HG03108 (cell line): ENCODE data around the gene B4GAT1.
"Not testable (repeated sequence)": the region's sequence is repeated elsewhere in the genome, so short reads cannot be mapped to it uniquely, and the experiment has no call there.

ENCODE experiments used
- ATAC-seq: cut with Tn5 transposase; IDR thresholded peaks from one replicate; pipeline ENCODE4 v1.9.1; 2021; ENCODE audit warnings: moderate library complexity; ENCODE audit not compliant: unreplicated experiment

B4GAT1 gene

DNA sequence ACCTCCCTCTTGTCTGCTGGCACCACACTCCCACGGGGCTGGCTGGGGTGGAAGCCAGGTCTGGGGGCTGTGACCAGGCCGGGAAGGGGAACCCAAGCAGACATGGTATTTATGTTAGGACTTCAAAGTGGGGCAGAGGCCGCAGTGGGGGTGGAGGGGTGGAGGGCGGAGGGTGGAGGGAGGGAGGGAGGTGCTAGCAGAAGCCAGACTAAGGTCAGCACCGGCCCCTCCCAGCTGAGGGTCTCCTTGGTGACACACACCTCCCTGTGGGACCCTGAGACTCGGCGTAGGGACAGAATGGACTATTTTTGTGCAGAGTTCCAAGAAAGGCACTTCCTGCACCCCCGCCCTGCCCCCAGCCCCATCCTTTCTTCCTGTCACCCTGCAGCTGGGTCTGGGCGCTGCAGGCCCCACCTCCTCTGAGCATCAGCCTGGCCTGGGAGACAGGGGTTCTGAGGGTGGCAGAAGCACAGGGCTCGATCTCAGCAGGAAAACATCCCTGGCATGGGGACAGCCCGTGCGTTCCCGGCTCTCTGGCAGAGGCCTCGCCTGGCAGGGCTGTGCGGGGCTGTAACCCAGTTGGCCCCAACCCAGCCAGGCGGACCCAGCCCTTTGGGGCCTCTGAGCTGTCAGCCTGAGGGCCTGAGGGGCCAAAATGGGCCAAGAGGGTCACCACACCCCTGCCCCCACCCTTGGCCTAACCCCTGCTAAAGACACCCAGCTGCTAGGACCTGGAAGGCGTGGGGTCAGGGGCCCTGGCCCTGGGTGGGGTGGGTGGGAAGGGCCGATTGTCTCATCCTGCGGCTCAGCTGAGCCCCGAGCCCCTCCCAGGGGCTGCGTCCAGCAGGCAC is 20.9 kb downstream of the B4GAT1 start:
- no peak for ATAC-seq

GRCh38 chr11:66325263-66325671 is 22.2 kb downstream of the B4GAT1 start:
- no peak for ATAC-seq

GRCh38 chr11:66324664-66325063 is 22.8 kb downstream of the B4GAT1 start:
- ATAC-seq: no peak

- no peak for ATAC-seq
Observed at GRCh38 chr11:66323684-66324083, 23.7 kb downstream of the B4GAT1 start.

GRCh38 chr11:66322732-66323427 is 24.5 kb downstream of the B4GAT1 start:
- no peak for ATAC-seq

DNA sequence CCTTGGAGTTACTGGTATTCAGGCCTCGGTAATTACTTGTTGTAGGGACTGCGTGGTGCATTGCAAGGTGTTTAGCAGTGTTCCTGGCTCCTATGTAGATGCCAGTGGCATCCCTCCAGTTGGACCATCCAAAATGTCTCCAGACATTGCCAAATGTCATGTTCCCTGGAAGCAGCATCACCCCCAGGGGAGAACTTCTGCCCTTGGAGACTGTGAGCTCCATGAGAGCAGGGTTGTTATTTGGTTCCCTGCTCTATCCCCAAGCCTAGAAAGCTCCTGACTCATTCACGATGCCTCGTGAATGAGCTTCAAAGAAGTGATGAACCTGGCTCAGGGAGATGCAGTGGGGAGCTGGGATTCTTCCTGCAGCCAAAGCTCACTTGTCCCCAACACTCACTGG is 25.8 kb downstream of the B4GAT1 start:
- no peak for ATAC-seq

DNA sequence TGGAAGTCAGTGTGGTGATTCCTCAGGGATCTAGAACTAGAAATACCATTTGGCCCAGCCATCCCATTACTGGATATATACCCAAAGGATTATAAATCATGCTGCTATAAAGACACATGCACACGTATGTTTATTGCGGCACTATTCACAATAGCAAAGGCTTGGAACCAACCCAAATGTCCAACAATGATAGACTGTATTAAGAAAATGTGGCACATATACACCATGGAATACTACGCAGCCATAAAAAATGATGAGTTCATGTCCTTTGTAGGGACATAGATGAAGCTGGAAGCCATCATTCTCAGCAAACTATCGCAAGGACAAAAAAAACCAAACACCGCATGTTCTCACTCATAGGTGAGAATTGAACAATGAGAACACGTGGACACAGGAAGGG is 26.7 kb downstream of the B4GAT1 start:
- ATAC-seq: not testable (repeated sequence)

GRCh38 chr11:66320289-66320688 is 27.1 kb downstream of the B4GAT1 start:
- ATAC-seq: not testable (repeated sequence)

- no peak for ATAC-seq
Observed at GRCh38 chr11:66318600-66318970, 28.8 kb downstream of the B4GAT1 start.

- no peak for ATAC-seq
Observed at GRCh38 chr11:66317723-66318599, 29.5 kb downstream of the B4GAT1 start.

DNA sequence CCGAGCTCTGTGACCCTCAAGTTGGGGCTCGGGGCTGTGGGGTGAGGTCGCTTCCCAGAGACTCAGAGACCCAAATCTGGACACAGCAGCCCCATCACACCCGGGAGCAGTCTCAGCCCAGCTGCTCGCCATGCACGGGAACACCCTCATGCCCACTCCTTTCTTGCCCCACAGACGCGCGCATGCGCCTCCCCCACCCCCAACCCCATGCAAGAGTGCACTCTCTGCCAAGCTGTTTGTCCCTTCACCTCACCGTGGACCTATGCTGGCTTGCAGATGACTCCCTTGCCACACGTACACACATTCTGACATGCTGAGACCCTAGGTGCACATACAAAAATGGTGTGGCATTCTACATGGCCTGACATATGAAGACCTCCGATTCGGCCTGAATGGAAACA is 30.1 kb downstream of the B4GAT1 start:
- ATAC-seq: no peak

- ATAC-seq: no peak
Observed at GRCh38 chr11:66316849-66317251, 30.6 kb downstream of the B4GAT1 start, which contains the start of gene CD248. CD248 (minus strand) TSS chr11:66317044; CDS start chr11:66317027, 17 bp downstream.

DNA sequence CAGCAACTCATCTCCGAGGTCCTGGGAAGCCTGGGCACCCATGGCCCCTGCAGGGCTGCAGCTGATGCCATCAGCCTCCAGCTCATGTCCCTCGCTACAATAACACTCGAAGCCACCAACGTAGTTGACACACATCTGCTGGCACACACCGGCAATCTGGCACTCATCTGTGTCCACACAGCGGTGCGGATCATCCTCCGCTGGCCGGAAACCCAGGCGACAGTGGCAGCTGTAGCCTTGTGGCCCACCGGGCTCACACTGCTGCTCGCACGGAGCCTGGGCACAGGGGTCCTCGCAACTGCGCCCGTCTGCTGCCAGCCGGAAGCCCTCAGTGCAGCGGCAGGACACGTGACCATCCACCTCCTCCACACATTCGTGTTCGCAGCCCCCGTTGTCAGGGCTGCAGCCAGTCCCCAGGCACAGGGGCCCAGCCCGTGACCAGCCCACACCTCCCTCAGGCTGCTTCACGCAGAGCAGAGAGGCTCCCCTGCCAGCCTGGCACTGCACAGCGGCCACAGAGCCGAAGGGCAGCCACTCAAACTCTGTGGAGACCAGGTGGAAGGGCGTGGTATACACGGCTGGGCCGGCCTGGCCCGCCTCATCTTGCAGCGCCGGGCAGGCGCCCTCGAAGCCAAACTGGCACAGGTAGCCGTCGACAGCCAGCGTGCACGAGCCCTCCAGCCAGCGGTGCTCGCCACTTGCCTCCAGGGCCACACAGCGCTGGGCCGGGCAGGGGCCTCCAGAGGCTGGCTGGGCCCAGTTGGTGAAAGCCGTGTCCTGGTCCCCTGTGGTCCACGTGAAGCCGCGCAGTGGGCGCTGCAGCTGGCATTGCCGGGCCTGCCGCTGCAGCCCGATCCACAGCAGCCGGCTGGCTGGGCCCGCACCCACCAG is 31.3 kb downstream of the B4GAT1 start:
- ATAC-seq: no peak

DNA sequence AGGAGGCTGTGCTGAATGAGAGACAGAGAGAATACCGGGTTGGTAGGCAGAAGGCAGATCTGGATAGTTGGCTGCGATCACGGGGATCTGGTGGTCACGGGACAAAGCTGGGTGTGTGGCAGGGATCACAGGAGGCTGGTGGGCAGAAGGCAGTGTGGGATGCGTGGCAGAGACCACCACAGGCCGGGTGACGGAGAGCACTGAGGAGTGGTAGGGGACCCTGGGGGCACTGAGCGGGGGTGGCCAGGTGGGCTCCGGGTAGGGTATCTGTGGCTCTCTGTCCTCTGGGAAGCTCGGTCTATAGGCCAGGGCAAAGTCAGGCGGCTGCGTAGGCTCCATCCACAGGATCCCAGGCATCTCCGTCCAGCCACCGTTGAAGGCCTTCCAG is 31.9 kb downstream of the B4GAT1 start:
- ATAC-seq: no peak

DNA sequence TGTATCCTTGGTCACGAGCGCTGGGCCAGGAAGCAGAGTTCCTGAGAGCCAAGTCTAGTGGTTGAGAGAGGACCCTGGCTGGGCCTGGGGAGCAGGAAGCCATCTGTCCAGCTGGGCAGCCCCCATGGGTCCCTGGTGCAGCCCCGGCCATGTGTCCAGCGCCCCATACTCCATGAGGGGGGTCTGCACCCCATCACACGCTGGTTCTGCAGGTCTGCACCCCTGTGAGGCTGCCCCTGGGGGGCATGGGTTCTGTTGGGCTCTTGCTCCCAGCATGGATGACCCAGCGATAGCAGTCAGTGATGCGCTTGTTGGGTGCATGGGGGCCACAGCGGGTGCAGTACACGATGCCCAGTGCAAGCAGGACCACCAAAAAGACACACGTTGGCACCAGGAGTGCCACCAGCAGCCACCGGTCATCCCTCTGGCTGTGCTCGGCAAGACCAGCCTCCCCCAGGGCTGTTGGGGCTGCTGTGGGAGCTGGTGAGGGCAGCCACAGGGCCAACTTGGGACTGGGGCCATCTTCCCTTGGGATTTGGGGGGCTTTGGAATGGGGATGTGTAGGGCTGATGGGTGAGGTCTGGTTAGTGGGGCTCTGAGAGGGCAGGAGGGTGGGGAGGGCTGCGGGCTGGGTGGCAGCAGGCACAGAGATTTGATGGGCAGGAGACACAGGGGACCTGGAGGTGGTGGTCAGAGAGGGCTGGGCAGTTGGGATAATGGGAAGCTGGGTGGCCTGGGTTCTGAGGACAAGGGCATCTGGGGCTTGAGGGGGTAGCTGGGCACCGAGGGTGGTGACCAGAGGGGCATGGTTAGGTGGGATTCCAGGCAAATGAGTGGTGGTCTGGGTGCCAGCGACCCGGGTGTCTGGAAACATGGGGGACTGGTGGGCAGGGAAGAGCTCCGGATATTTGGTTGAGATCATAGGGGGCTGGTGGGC is 32.6 kb downstream of the B4GAT1 start:
- ATAC-seq: no peak

GRCh38 chr11:66314186-66314501 is 33.3 kb downstream of the B4GAT1 start:
- ATAC-seq: no peak

- no peak for ATAC-seq
Observed at GRCh38 chr11:66313321-66314185, 33.9 kb downstream of the B4GAT1 start.

GRCh38 chr11:66312549-66313320 is 34.7 kb downstream of the B4GAT1 start:
- ATAC-seq: peak; percentile 51
